ENCODE measurements around the gene GOLPH3. TPM values are rescaled to one million over a fixed set of nuclear protein-coding genes. Genes with fewer than 3 reads are reported as not detected.

GOLPH3 gene
- total and polyA plus RNA-seq, 2 experiments from 2014 or later, result 68.5 to 96.1 TPM

DNA sequence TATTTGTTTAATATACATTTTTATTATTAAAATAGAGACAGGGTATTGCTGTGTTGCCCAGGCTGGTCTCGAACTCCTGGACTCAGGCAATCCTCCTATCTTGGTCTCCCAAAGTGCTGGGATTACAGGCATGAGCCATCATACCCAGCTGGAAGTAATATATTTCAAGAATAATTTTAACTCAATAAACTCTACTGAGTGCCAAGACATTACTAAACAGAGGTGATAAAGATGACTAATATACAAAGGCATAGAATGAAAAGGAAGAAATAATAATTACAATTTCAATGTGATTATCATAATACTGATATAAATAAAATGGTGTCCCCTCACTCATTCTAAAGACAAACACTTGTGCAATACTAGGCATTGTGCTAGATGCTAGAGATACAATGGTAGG is 13.9 kb downstream of the GOLPH3 start:
- Histone ChIP-seq H3K27me3 (ENCODE audit: insufficient read depth) (no peaks in the 10 kb centered on the region), H4K20me1 (replicated peaks; ENCODE audit: insufficient read depth) (peaks cover 68% of the 10 kb centered on the region), H2AFZ (no peak overlapping the region), H3K4me1 (ENCODE audit: insufficient read depth) (peaks cover 10% of the 10 kb centered on the region), H3F3A (replicated peaks; ENCODE audit: low read depth) (no peaks in the 10 kb centered on the region), H3K4me3 (no peak overlapping the region), H3K36me3 (ENCODE audit: insufficient read depth) (no peaks in the 10 kb centered on the region), H3K4me2 (no peak overlapping the region), H3K27ac (ENCODE audit: low read depth) (no peak overlapping the region), H3K79me2 (replicated peaks; ENCODE audit: insufficient read depth) (peaks cover 99% of the 10 kb centered on the region), H3K9me2 (ENCODE audit: insufficient read depth) (no peaks in the 10 kb centered on the region)
- peaks cover 4% of the 10 kb centered on the region; the same call in 2 of the 3 replicates for H3K4me1 Mint-ChIP-seq
- H3K27me3 Mint-ChIP-seq (ENCODE audit: insufficient read depth, low read depth, poor library complexity), result no peaks in the 10 kb centered on the region
- TF ChIP-seq EZH2phosphoT487 (IDR thresholded peaks at IDR 0.05; ENCODE audit: unreplicated experiment) (no peak), ZNF114 (CRISPR knock-in tag; IDR thresholded peaks at IDR 0.05) (no peak), STAT1 (IDR thresholded peaks at IDR 0.05; ENCODE audit: unreplicated experiment) (no peak), POLR2AphosphoS5 (IDR thresholded peaks at IDR 0.05; ENCODE audit: low read depth) (no peak), JUNB (IDR thresholded peaks at IDR 0.05; ENCODE audit: unreplicated experiment) (no peak), CREB1 (CRISPR knock-in tag; IDR thresholded peaks at IDR 0.05; ENCODE audit: low read depth) (no peak), EZH2 (IDR thresholded peaks at IDR 0.05; ENCODE audit: low read depth, unreplicated experiment) (no peak), NANOG (IDR thresholded peaks at IDR 0.05; ENCODE audit: borderline replicate concordance) (no peak), ZNF331 (CRISPR knock-in tag; IDR thresholded peaks at IDR 0.05; ENCODE audit: low read depth) (no peak)
- TF ChIP-seq, protein P1, sequence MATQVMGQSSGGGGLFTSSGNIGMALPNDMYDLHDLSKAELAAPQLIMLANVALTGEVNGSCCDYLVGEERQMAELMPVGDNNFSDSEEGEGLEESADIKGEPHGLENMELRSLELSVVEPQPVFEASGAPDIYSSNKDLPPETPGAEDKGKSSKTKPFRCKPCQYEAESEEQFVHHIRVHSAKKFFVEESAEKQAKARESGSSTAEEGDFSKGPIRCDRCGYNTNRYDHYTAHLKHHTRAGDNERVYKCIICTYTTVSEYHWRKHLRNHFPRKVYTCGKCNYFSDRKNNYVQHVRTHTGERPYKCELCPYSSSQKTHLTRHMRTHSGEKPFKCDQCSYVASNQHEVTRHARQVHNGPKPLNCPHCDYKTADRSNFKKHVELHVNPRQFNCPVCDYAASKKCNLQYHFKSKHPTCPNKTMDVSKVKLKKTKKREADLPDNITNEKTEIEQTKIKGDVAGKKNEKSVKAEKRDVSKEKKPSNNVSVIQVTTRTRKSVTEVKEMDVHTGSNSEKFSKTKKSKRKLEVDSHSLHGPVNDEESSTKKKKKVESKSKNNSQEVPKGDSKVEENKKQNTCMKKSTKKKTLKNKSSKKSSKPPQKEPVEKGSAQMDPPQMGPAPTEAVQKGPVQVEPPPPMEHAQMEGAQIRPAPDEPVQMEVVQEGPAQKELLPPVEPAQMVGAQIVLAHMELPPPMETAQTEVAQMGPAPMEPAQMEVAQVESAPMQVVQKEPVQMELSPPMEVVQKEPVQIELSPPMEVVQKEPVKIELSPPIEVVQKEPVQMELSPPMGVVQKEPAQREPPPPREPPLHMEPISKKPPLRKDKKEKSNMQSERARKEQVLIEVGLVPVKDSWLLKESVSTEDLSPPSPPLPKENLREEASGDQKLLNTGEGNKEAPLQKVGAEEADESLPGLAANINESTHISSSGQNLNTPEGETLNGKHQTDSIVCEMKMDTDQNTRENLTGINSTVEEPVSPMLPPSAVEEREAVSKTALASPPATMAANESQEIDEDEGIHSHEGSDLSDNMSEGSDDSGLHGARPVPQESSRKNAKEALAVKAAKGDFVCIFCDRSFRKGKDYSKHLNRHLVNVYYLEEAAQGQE (IDR thresholded peaks at IDR 0.05; ENCODE audit: unreplicated experiment), result no peak
- TF ChIP-seq, protein P2, sequence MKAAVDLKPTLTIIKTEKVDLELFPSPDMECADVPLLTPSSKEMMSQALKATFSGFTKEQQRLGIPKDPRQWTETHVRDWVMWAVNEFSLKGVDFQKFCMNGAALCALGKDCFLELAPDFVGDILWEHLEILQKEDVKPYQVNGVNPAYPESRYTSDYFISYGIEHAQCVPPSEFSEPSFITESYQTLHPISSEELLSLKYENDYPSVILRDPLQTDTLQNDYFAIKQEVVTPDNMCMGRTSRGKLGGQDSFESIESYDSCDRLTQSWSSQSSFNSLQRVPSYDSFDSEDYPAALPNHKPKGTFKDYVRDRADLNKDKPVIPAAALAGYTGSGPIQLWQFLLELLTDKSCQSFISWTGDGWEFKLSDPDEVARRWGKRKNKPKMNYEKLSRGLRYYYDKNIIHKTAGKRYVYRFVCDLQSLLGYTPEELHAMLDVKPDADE (IDR thresholded peaks at IDR 0.05), result no peak
- TF ChIP-seq, protein P3, sequence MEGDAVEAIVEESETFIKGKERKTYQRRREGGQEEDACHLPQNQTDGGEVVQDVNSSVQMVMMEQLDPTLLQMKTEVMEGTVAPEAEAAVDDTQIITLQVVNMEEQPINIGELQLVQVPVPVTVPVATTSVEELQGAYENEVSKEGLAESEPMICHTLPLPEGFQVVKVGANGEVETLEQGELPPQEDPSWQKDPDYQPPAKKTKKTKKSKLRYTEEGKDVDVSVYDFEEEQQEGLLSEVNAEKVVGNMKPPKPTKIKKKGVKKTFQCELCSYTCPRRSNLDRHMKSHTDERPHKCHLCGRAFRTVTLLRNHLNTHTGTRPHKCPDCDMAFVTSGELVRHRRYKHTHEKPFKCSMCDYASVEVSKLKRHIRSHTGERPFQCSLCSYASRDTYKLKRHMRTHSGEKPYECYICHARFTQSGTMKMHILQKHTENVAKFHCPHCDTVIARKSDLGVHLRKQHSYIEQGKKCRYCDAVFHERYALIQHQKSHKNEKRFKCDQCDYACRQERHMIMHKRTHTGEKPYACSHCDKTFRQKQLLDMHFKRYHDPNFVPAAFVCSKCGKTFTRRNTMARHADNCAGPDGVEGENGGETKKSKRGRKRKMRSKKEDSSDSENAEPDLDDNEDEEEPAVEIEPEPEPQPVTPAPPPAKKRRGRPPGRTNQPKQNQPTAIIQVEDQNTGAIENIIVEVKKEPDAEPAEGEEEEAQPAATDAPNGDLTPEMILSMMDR (conservative IDR thresholded peaks at IDR 0.05; ENCODE audit: low read depth in 2 of 2), result no peak
- TF ChIP-seq, protein P4, sequence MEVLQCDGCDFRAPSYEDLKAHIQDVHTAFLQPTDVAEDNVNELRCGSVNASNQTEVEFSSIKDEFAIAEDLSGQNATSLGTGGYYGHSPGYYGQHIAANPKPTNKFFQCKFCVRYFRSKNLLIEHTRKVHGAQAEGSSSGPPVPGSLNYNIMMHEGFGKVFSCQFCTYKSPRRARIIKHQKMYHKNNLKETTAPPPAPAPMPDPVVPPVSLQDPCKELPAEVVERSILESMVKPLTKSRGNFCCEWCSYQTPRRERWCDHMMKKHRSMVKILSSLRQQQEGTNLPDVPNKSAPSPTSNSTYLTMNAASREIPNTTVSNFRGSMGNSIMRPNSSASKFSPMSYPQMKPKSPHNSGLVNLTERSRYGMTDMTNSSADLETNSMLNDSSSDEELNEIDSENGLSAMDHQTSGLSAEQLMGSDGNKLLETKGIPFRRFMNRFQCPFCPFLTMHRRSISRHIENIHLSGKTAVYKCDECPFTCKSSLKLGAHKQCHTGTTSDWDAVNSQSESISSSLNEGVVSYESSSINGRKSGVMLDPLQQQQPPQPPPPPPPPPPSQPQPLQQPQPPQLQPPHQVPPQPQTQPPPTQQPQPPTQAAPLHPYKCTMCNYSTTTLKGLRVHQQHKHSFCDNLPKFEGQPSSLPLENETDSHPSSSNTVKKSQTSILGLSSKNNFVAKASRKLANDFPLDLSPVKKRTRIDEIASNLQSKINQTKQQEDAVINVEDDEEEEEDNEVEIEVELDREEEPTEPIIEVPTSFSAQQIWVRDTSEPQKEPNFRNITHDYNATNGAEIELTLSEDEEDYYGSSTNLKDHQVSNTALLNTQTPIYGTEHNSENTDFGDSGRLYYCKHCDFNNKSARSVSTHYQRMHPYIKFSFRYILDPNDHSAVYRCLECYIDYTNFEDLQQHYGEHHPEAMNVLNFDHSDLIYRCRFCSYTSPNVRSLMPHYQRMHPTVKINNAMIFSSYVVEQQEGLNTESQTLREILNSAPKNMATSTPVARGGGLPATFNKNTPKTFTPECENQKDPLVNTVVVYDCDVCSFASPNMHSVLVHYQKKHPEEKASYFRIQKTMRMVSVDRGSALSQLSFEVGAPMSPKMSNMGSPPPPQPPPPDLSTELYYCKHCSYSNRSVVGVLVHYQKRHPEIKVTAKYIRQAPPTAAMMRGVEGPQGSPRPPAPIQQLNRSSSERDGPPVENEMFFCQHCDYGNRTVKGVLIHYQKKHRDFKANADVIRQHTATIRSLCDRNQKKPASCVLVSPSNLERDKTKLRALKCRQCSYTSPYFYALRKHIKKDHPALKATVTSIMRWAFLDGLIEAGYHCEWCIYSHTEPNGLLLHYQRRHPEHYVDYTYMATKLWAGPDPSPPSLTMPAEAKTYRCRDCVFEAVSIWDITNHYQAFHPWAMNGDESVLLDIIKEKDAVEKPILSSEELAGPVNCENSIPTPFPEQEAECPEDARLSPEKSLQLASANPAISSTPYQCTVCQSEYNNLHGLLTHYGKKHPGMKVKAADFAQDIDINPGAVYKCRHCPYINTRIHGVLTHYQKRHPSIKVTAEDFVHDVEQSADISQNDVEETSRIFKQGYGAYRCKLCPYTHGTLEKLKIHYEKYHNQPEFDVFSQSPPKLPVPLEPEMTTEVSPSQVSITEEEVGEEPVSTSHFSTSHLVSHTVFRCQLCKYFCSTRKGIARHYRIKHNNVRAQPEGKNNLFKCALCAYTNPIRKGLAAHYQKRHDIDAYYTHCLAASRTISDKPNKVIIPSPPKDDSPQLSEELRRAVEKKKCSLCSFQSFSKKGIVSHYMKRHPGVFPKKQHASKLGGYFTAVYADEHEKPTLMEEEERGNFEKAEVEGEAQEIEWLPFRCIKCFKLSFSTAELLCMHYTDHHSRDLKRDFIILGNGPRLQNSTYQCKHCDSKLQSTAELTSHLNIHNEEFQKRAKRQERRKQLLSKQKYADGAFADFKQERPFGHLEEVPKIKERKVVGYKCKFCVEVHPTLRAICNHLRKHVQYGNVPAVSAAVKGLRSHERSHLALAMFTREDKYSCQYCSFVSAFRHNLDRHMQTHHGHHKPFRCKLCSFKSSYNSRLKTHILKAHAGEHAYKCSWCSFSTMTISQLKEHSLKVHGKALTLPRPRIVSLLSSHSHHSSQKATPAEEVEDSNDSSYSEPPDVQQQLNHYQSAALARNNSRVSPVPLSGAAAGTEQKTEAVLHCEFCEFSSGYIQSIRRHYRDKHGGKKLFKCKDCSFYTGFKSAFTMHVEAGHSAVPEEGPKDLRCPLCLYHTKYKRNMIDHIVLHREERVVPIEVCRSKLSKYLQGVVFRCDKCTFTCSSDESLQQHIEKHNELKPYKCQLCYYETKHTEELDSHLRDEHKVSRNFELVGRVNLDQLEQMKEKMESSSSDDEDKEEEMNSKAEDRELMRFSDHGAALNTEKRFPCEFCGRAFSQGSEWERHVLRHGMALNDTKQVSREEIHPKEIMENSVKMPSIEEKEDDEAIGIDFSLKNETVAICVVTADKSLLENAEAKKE (CRISPR knock-in tag; IDR thresholded peaks at IDR 0.05), result no peak
- H3K4me3 Mint-ChIP-seq, result no peak overlapping the region
- H3K36me3 Mint-ChIP-seq (ENCODE audit: low read depth), result peaks cover 22% of the 10 kb centered on the region
- no peak overlapping the region for H3K27ac Mint-ChIP-seq
- H3K9me3 Mint-ChIP-seq, result peaks cover 6% of the 10 kb centered on the region; the same call in 1 of the 3 replicates
- ATAC-seq, result no peak
- DNase-seq (ENCODE audit: low spot score), result no peak

Measured in GM23338 (cell line).